Iris pigment epithelial cell (primary cell): ENCODE measurements around the gene CABS1.
A peak's percentile ranks its signal among the peaks of the same experiment; 100 is the strongest.

Source experiments
- DNase-seq: peaks from one replicate; pipeline ENCODE4 v3.0.0-alpha.2; 2011; ENCODE audit warnings: low read depth

The CABS1 gene

DNA sequence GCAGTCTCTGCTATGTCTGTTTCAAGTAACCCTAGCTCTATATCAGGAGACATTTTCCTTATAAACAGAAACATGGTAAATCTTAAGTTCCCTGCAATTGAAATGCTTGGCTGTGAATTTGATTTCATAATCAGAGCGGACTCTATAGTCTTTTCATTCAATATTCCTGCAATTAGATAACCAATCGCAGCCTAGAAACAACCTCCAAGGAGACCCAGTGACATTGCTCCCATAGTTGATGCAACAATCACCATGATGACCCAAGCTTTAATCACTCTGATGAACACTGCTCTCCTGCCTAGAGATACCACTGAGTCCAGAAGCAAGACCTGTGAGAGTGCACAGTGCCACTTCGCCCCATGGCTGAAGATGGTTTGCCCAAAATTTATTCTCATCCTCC is at the start of gene CABS1:
Gene CABS1, plus strand, starts transcription at position 301 of the 400 bp plus-strand sequence. Its CDS starts 59 bp downstream, at position 360.
- DNase-seq, result no peak

DNA sequence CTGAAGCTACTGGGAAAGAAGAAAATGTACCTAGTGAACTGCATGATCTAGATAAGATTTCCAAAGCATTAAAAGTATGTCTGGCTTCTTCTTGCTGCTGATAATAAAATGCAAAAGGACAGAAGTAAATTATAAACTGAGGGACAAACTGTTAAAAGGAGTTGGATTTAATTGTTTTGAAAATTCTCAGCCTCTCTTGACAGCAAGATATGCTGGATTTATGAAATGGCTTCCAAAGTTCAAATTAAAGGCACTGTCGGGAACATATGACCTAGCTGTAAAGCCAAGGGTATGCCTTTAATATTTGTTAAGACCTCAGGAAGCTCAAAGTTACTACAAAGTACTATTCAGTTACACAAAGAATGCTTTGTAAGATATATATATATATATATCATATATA is 46.1 kb upstream of the CABS1 start:
- DNase-seq, result no peak

DNA sequence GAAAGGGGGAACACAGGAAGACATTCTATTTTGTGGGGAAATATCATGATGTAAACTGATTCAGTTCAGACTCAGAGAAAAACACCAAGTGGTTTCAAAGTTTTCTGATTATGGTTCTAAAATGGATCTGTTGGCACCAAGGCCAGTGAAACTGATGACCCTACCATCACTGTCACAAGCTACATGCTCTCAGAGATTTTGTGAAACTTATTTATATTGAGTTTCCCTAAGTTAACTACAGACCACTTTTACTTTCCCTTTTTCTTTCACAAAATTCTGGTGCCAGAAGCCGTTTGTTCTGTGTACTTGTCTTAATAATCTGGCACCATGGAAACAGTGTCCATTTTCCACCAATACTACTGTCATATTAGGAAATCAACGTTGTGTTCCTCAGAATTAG is 43.4 kb upstream of the CABS1 start:
- DNase-seq, result no peak

DNA sequence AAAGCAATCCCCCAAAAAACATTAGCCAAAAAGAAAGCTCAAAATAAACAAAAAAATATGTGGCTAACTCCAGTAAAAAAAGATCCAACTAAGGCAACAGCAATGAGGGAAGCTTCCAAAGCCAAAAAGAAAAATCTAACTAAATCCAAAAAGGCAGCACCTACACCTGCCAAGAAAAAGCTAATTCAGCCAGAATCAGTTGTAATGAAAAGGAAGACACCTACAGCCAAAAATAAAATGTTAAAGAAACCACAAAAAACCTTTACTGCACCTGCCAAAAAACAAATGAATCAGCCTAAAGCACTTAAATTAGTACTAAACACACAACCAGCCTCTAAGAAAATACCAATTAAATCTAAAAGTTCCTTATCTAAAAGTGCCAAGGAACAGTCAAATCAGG is 37.2 kb upstream of the CABS1 start:
- no peak for DNase-seq

DNA sequence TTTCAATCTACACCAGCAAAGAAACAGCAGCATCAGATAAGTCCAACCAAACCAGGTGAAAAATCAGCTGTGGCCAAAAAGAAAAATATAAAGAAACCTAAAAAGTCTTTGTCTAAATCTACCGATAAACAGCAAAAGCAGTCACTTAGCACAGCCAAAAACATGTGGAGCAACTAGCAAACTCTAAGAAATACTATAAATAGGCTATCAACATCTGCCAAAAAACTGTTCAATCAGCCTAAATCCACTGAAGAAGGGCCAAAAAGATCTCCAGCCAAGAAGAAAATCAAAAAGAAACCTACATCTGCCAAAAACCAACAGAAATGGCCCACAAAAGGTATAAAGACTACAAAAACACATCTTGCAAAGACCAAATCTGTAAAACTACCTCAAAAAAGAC is 36.7 kb upstream of the CABS1 start:
- no peak for DNase-seq

DNA sequence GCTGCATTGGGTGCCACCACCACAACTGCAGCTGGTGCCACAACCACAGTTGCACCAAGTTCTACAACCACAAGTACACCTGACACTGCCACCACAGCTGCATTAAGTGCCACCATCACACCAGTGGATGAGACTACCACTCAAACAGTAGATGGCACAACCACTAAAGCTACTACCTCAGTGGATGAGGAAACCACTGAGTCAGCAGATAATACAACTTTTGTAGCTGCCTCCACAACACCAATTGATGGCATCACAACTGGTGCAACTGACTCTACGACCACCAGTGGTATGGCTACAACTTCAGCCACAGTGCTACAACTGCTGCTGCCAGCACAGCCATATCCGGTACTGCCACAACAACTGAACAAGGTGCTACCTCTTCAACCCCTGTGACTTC is 35.1 kb upstream of the CABS1 start:
- DNase-seq, result no peak

DNA sequence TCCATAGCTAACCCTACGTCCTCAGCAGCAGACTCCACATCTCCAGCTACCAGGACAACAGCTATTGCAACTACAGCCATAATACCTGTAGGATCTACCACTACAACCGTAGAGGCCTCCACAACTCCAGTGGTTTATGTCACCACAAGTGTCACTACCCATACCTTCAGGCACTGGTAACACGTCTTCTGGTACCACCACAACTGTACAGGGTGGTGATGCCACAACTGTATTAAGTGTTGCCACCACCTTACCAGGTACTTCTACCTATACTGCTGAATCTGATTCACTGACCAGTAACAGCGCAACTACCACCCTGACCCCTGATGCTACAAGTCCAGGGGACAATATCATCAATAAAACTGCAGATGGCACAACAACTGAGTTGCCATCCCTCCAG is 34.6 kb upstream of the CABS1 start:
- no peak for DNase-seq

DNA sequence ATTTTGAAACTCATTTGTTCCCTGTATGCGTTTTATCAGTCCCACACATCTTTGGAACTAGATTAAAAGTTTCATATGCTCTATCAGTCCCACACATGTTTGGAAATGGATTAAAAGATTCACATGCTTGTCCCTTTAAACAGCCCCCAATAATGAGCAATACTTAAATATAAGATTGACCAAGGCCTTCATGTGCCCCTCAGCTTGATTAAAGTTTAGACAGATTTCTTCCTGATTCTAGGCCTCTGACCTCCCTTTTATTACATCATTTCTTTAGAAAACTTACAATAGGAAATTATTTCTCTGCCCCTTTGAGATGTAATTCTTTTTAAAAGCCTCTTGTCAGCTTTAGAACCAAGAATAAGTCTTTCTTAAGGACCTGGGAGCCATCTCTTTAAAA is 31.7 kb upstream of the CABS1 start:
- DNase-seq, result no peak

DNA sequence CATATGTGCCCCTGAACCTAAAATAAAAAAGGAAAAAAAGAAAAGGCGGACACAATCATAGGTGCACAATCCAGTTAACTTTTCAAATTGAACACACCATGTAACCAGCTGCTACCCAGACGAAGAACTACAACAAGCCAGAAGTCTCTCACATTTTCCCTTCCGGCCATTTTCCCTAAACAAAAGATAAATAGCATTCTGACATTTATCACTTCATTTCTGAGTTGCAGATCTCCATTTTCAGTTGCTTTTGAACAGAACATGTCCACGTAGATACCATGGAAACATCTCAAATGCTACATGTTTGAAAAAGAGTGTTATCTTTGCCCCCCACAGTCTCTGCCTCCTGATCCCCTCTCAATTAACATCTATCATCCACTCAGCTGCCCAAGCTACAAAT is 29.2 kb upstream of the CABS1 start:
- DNase-seq, result no peak

DNA sequence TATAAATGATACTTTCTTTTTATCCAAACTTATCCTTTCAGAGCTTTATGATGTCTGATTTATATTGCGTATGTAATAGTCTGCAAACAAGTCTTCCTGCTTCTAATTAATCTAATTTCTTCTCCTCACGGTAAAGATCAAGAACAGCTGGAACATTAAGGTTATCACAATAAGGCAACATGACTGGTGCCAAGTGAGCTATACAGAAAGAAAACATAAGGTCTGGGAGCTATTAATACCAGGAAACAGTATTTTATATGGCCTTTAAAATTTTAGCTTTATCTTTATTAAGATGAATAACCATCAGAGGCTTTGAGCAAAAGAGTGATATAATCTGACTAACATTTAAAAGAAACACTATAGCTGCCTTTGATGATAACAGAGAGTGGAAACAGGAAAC is 28.7 kb upstream of the CABS1 start:
- no peak for DNase-seq

DNA sequence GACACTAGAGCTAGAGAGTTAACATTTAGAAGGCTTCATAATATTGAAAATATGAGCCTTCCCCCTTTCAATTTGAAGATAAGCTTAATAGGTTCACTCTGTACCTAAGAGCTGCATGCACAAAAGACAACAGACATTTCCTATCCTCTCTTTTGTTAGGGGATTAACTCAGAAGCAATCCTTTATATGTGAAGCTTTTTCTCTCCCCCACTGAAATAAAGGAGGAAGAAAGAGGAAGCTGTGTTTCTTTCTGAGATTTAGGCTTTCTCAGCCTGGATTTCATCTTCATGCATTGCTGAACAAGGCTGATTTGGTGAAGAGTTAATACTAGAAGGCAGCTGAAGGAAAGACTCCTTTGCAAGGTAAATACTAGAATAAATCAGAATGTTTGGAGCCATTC is 21.0 kb upstream of the CABS1 start:
- no peak for DNase-seq

DNA sequence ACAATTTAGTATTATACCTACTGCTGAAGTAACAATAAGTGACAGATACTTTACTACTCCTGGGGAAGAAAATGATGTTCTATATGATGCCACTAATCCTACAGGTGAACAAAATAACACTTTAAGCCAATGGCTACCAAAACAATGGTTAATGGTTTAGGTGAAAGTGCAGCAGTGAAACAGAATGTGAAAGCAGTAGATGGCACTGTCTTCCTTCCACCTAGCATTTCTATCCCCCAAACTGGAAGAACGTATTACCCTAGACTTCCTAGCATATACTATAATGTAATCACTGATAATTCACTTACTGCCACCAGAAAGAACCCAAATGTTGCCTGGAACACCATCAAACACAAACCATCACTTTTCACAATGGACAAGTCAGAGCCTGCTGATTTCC is 18.9 kb upstream of the CABS1 start:
- no peak for DNase-seq

DNA sequence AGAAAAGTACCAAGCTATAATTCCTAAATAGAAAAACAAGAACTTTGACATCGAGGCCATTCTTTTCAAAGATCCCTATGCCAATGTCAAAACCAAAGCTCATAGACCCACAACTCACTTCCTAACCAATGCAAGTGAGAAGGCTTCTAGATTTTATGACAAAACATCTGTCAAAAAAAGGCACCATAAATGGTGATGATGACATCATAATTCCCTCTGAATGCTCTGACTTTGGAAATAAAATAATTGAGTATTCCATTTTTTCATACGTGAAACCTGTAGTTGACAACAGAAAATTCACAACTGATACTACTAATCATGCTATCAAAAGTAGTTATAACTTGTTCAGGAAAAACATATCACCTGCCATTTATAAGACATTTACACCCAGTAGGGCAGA is 8.7 kb upstream of the CABS1 start:
- DNase-seq, result no peak

DNA sequence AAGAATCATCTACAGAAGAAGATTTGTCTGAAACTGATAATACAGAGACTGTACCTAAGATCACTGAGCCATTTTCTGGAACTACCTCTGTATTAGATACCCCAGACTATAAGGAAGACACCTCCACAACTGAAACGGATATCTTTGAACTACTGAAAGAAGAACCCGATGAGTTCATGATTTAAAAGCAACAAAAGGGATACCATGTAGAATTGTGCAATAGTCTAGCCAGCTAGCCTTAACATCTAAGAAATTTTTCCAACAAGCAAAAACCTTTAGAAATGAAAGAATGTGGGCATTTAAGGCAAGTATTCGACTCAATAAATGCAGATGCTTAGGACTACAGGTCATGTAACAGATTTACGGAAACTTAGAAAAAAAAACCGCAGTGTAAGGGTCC is 1.3 kb downstream of the CABS1 start:
- DNase-seq, result no peak

DNA sequence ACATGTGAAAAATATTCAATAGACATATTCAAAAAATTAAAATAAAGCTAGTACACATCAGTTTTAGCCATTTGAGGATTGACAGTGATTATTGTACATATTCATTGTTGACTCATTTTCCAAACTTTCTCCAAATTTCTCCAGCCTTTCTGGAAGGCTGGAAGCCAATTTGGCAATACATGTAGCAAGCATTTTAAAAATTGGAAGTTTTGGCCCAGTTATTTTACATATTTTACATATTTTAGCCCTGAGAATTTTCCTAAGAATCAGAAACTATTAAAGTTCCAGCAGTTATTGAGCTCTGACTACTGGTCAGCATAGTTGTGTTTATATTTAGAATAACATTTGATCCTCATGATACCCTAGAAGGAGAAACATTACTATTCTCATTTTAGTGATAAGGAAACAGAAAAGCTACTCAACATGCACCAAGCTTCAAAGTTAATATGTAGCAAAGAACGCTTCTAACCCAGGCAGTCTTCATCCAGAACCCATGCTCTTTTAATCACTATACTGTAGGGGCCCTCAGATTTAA is 3.2 kb downstream of the CABS1 start:
- DNase-seq, result no peak

DNA sequence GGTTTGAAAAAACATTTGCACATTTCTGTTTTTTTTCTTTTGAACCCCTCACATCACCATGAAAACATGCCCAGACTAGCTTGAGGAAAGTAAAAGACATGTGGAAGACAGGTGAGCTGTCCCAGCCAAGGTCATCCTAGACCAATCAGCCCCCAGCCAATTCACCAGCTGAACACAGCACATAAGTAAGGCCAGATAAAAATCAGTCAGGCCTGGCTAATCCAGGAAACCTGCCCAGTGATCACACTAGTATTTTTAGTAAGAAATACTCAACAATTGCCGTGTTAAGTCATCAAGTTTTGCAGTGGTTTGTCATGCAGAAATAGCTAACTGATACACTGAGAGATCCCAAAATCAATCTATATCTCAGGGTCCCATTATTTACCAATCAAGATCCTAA is 21.4 kb downstream of the CABS1 start:
- DNase-seq, result no peak

DNA sequence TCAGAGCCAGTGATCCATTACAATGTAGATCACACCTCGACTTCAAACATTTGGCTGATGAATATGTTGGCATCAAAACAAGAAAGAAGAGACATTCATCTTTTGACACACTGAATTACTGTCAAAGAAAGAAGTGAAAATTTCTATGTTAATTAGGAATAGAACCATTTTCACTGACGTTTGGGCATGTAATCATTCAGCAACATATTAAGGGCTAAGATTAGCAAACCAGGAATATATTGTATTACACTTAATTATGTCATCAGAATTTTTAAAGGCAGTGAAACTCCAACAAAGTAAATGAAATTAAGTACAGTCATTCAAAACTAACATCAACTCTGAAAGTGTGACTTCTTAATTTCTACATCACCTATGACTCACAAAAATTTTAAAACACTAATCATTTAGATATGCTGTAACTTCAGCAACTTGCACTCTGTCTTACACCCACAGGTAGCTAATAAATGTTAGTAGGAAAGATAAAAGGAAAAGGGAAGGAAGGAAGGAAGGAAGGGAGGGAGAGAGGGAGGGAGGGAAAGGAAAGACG is 24.4 kb downstream of the CABS1 start:
- DNase-seq, result no peak

DNA sequence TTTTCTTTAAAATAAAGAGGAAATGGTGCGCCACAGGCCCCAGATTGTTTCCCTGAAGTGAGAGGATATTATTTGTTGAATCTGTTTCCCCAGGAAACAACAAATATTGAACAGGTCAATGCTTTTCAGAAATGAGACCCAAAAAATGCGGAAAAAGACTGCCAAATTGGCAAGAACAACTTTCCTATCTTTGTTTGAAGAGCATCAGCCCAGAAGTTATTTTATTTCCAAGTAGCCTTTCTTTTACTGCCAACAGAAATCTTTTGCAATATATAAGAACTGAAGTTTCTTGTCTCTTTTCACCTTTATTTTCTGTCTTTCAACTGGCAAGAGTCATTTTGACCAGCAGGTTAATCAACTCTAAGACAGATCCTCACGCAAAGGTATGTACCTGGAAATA is 25.7 kb downstream of the CABS1 start, which contains the start of gene SMR3A:
Gene SMR3A, plus strand, starts transcription at position 301 of the 400 bp plus-strand sequence. CDS start 1,356 bp downstream, outside the sequence.
- DNase-seq, result no peak

DNA sequence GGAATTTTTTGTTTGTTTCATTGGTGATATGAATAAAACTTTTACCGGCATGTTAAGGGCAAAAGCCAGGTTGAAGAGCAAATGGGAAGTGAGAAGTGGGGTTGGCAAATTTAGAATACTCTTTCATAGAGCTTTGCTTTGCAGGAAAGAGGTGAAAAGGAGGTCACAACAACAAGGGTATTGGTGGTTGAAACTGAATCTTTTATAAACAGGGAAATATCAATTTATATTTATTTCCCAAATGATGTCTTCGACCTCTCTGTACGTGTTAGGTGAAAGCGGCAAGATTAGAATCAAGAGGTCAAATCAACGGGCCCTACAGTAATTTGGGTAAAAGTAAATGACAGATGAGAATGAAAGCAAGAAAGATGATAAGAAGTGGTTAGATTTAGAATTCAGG is 29.2 kb downstream of the CABS1 start:
- no peak for DNase-seq

DNA sequence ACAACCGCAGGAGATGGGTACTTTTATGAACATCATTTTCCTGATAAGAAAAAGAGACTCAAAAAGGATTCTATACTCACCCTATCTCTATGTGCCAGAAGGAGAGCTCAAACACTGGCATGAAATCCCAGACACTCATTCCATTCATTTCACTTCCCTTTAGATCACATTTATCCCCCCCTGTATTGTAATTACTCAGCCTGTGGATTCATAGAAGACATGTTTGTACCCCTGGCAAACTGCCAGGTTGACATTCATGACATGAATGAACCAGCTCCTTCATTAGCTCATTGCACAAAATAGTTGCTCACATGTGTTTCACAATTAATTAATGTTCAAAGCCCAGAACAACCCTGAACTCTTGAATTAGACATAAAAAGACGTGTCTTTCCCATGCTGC is 30.7 kb downstream of the CABS1 start:
- peak; percentile 4 for DNase-seq

DNA sequence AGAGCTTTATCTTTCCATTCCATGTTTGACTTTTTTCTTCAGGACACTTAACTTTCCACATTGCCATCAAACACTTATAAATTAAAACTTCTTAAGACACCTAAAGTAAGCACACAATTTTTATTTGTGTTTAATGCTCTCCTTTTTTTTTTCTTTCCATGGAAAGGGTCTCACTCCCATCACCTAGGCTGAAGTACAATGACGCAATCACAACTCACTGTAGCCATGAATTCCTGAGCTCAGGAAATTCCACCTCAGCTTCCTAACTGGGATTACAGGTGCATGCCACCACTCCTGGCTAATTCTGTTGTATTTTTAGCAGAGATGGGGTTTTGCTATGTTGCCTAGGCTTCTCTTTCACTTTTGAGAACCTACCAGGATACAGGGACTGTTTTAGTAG is 33.0 kb downstream of the CABS1 start:
- no peak for DNase-seq

DNA sequence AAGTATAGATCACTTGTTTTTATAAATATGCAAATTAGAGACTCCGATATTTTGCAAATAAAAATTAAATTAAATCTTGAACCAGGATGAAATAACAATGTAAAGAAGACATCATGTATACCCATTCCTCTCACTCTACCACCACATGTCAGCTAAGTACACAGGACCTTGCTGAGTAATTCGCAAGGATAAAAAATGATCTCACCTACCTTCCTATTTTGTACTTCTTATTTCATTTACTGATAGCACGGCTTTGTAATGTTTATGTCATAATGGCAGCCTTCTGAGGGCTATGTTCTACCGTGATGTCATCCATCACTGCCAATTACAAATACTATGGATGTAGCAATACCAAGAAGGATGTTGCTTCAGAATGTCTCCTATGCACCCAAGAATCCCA is 37.2 kb downstream of the CABS1 start:
- no peak for DNase-seq

DNA sequence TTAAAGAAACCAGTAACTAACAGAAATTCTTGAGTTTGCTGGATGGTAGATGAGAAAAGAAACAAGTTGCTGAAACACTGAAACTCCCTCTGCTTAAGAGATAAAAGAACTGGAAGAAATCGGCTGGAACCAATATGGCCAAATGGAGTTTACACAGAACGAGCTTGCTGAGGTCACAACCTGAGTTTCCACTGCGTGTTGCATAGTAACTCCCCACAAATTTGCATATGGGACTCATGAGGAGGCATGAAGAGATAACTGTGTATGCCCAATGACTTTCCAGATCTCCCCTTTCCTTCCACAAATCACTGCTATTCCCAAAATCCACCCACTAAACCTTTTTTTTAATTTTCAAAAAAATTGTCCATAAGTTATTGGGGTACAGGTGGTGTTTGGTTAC is 38.0 kb downstream of the CABS1 start:
- no peak for DNase-seq

DNA sequence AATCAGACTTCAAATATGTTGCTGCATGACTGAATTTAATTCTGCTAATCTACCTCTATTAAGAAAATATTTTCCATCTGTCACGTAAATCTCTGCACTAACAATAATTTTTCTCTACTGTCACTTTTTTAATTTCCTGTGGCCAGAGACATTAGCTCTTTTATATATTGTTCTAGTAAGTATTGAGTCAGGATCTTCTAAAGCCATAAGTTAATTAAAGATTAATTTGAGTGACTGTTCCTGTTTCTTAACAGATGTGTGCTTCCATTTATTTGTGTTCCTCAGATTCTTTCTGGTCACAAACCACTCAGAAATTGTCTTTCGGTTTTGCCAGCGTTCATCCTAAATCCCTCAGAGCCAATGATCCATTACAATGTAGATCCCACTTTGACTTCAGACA is 45.8 kb downstream of the CABS1 start:
- no peak for DNase-seq
